ENCODE results near the gene ARPC3.
"Not testable (repeated sequence)": the region's sequence is repeated elsewhere in the genome, so short reads cannot be mapped to it uniquely, and the experiment has no call there.

The ARPC3 gene

DNA sequence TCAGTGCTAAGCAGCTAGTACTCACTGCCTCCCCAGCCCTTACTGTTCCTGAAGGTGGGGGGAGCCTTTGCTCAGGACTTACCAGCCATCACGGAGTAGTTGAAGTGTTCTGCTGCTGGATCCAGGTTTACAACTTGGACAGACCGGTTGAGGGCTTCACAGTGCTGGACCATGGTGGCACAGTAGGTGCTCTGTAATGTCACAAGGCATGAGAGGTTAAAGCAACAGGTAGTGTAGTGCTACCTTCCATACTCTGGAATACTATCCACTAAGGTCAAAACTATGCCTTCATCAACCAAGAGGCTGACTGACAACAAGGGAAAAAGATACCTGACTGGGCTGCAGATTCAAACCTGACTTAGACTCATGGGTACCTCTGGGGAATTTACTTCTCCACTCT lies 14.9 kb upstream of the ARPC3 start:
- no peak overlapping the region for H2AFZ ChIP-seq (ENCODE audit: low read depth, low read length, severe bottlenecking)
- TF ChIP-seq, protein P1, sequence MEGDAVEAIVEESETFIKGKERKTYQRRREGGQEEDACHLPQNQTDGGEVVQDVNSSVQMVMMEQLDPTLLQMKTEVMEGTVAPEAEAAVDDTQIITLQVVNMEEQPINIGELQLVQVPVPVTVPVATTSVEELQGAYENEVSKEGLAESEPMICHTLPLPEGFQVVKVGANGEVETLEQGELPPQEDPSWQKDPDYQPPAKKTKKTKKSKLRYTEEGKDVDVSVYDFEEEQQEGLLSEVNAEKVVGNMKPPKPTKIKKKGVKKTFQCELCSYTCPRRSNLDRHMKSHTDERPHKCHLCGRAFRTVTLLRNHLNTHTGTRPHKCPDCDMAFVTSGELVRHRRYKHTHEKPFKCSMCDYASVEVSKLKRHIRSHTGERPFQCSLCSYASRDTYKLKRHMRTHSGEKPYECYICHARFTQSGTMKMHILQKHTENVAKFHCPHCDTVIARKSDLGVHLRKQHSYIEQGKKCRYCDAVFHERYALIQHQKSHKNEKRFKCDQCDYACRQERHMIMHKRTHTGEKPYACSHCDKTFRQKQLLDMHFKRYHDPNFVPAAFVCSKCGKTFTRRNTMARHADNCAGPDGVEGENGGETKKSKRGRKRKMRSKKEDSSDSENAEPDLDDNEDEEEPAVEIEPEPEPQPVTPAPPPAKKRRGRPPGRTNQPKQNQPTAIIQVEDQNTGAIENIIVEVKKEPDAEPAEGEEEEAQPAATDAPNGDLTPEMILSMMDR (IDR thresholded peaks at IDR 0.05; ENCODE audit: insufficient read depth, low read length, poor library complexity, severe bottlenecking) = no peak
- TF ChIP-seq EZH2phosphoT487 (conservative IDR thresholded peaks at IDR 0.05; ENCODE audit: low read length) = no peak
- H4K20me1 ChIP-seq (ENCODE audit: low read depth, low read length) = no peaks in the 10 kb centered on the region
- H3K79me2 ChIP-seq (ENCODE audit: insufficient read depth, low read length) = peaks cover 45% of the 10 kb centered on the region
- H3K27me3 ChIP-seq (ENCODE audit: low read length) = no peaks in the 10 kb centered on the region
- H3K9me3 ChIP-seq (ENCODE audit: insufficient read depth, low read length) = no peaks in the 10 kb centered on the region
- peaks cover 11% of the 10 kb centered on the region; the same call in 1 of the 2 replicates for H3F3A ChIP-seq (ENCODE audit: insufficient read depth)
- no peak overlapping the region for H3K9ac ChIP-seq (ENCODE audit: low read length)
- no peak overlapping the region for H3K4me3 ChIP-seq (ENCODE audit: insufficient read depth, low read length, poor library complexity, severe bottlenecking)
- no peaks in the 10 kb centered on the region for H3K9me2 ChIP-seq (replicated peaks; ENCODE audit: insufficient read depth, low read length)
- 0 out of 2 replicates have a peak, but pooled peaks cover 2% of the 10 kb centered on the region for H3K36me3 ChIP-seq (ENCODE audit: low read length)
- no peak overlapping the region for H3K27ac ChIP-seq (ENCODE audit: low read depth, low read length)
- no peak overlapping the region for H3K4me2 ChIP-seq (ENCODE audit: low read depth, low read length, poor library complexity, severe bottlenecking)

DNA sequence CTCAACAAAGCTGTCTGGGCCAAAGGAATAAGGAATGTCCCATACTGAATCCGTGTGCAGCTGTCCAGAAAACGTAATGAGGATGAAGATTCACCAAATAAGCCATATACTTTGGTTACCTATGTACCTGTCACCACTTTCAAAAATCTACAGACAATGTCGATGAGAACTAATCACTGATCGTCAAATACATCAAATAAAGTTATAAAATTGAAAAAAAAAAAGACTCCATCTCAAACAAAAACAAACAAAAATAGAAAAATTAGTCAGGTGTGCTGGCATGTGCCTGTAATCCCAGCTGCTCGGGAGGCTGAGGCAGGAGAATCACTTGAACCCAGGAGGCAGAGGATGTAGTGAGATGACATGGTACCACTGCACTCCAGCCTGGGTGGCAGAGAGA lies 11.1 kb upstream of the ARPC3 start:
- H3K9me3 ChIP-seq (ENCODE audit: insufficient read depth, low read length); H3K9ac ChIP-seq (ENCODE audit: low read length); H2AFZ ChIP-seq (ENCODE audit: low read depth, low read length, severe bottlenecking); H3K4me3 ChIP-seq (ENCODE audit: insufficient read depth, low read length, poor library complexity, severe bottlenecking); H3K27ac ChIP-seq (ENCODE audit: low read depth, low read length); H3K4me2 ChIP-seq (ENCODE audit: low read depth, low read length, poor library complexity, severe bottlenecking); H3K36me3 ChIP-seq (ENCODE audit: low read length); H4K20me1 ChIP-seq (ENCODE audit: low read depth, low read length); H3K27me3 ChIP-seq (ENCODE audit: low read length); H3K9me2 ChIP-seq (replicated peaks; ENCODE audit: insufficient read depth, low read length): not testable (repeated sequence)
- H3F3A ChIP-seq (ENCODE audit: insufficient read depth) = peaks cover 35% of the 10 kb centered on the region
- peaks cover 20% of the 10 kb centered on the region for H3K79me2 ChIP-seq (ENCODE audit: insufficient read depth, low read length)

DNA sequence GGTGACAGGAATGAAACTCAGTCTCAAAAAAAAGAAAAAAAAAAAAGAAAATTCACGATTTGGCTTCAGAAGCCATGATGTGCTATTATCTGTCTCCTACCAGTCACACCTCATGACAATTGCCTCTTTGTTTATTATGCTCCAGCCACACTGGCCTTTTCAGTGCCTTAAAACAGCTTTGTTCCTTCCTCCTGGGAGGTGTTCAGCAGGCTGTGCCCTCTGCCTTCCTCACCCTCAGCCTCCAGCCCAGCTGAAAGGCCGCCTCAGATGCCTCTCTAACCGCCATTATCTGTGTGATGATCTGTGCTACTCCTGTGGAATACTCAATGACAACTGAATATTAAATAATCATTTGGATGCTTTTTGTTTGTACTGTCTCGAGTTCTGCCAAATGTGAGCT lies 8.6 kb upstream of the ARPC3 start:
- Histone ChIP-seq H2AFZ (ENCODE audit: low read depth, low read length, severe bottlenecking) (no peak overlapping the region), H3K36me3 (ENCODE audit: low read length) (peaks cover 17% of the 10 kb centered on the region; the same call in 1 of the 2 replicates), H3K27me3 (ENCODE audit: low read length) (no peaks in the 10 kb centered on the region), H4K20me1 (ENCODE audit: low read depth, low read length) (no peaks in the 10 kb centered on the region), H3K4me2 (ENCODE audit: low read depth, low read length, poor library complexity, severe bottlenecking) (no peak overlapping the region), H3F3A (ENCODE audit: insufficient read depth) (peaks cover 47% of the 10 kb centered on the region), H3K9me2 (replicated peaks; ENCODE audit: insufficient read depth, low read length) (no peaks in the 10 kb centered on the region), H3K27ac (ENCODE audit: low read depth, low read length) (peak overlapping the region; percentile 90; the same call in 1 of the 2 replicates), H3K79me2 (ENCODE audit: insufficient read depth, low read length) (peaks cover 11% of the 10 kb centered on the region; the same call in 1 of the 2 replicates), H3K4me3 (ENCODE audit: insufficient read depth, low read length, poor library complexity, severe bottlenecking) (no peak overlapping the region), H3K9me3 (ENCODE audit: insufficient read depth, low read length) (no peaks in the 10 kb centered on the region), H3K9ac (ENCODE audit: low read length) (no peak overlapping the region)
- TF ChIP-seq, protein P1 (IDR thresholded peaks at IDR 0.05; ENCODE audit: insufficient read depth, low read length, poor library complexity, severe bottlenecking) = no peak
- TF ChIP-seq EZH2phosphoT487 (conservative IDR thresholded peaks at IDR 0.05; ENCODE audit: low read length) = no peak

DNA sequence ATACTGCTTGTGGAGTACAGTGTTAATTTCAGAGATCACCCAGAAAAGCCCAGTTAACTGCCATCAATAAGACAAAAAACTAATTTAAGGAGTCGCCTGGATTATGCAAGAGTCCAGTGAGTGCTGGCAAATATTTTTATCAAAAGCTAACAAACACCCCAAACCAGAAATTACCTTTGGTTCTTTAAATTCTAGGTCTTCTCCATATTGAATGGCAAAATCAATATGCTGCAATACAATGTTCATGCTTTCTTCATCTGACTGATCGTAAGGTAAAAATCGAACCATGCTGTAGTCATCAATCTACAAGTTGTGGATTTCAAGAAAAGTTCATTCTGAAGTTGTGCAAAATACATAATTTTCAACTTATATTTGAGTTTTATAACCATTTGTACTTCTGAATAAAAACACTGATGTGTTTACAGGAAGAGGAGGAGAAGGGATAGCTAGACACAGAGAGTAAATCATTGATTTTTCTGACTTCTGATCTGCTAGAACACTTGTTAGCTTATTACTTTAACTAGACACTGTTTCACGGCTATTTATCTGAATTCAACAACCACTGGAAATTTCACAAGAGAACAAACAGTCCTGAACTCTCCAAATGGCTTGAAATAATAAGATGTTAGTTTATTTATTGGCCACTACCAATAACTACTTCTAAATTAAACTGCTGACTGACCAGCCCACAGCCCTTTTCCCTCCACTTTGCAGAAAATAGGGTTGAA lies 3.6 kb upstream of the ARPC3 start:
- H3K9me2 ChIP-seq (replicated peaks; ENCODE audit: insufficient read depth, low read length) = no peaks in the 10 kb centered on the region
- H3F3A ChIP-seq (ENCODE audit: insufficient read depth) = peaks cover 58% of the 10 kb centered on the region
- no peaks in the 10 kb centered on the region for H3K9me3 ChIP-seq (ENCODE audit: insufficient read depth, low read length)
- H3K4me2 ChIP-seq (ENCODE audit: low read depth, low read length, poor library complexity, severe bottlenecking) = no peak overlapping the region
- TF ChIP-seq, protein P1 (IDR thresholded peaks at IDR 0.05; ENCODE audit: insufficient read depth, low read length, poor library complexity, severe bottlenecking) = no peak
- TF ChIP-seq EZH2phosphoT487 (conservative IDR thresholded peaks at IDR 0.05; ENCODE audit: low read length) = no peak
- H3K9ac ChIP-seq (ENCODE audit: low read length) = no peak overlapping the region
- peaks cover 19% of the 10 kb centered on the region; the same call in 1 of the 2 replicates for H3K36me3 ChIP-seq (ENCODE audit: low read length)
- H4K20me1 ChIP-seq (ENCODE audit: low read depth, low read length) = peaks cover 3% of the 10 kb centered on the region; the same call in 1 of the 2 replicates
- H3K79me2 ChIP-seq (ENCODE audit: insufficient read depth, low read length) = peaks cover 14% of the 10 kb centered on the region
- no peak overlapping the region for H3K4me3 ChIP-seq (ENCODE audit: insufficient read depth, low read length, poor library complexity, severe bottlenecking)
- H3K27me3 ChIP-seq (ENCODE audit: low read length) = no peaks in the 10 kb centered on the region
- no peak overlapping the region for H2AFZ ChIP-seq (ENCODE audit: low read depth, low read length, severe bottlenecking)
- H3K27ac ChIP-seq (ENCODE audit: low read depth, low read length) = 0 out of 2 replicates have a peak overlapping the region, but pooled peaks have one; percentile 13
